Dedifferentiated amniotic fluid mesenchymal stem cell (primary cell): ENCODE results near the gene LCN9.
"Not testable (repeated sequence)": the region's sequence is repeated elsewhere in the genome, so short reads cannot be mapped to it uniquely, and the experiment has no call there.

Experiments used
- DNase-seq: peaks from one replicate; pipeline ENCODE4 v3.0.0-alpha.2; 2016; ENCODE audit errors: extremely low spot score

LCN9 gene

GRCh38 chr9:135671591-135672041 is 8.5 kb downstream of the LCN9 start:
- no peak for DNase-seq

GRCh38 chr9:135672786-135673185 is 9.7 kb downstream of the LCN9 start:
- DNase-seq: not testable (repeated sequence)

DNA sequence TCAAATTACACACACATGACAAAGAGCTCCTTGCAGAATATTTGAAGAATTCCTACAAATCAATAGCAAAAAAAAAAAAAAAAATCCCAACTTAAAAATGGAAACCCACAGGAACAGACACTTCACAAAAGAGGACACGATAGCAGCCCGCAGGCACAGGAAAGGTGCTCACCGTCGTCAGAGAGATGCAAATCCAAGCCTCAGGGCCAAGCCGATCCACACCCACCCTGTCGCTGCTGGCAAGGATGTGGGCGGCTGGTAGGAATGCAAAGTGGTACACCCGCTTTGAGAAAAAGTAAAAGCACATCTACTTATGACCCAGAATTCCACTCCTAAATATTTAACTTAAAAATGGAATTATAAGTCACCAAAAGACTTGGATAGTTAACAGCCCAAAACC is 10.8 kb downstream of the LCN9 start:
- no peak for DNase-seq

DNA sequence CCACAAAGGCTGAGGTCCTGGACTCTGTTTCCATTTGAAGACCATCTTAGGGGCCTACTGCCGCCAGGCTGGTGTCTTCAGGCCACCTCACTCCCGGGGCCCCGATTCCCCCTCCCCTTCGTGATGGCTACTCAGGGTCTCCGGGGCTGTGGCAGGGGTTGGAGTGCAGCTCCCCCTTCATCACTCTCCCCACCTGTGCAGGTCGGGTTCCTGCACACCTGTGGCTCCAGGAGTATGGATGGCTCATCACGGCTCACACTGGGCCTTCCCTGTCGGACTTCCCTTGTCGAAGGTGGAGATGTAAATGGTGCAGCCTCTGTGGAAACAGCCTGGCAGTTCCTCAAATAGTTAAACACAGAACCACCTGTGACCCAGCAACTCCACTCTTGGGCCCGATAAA is 11.9 kb downstream of the LCN9 start:
- DNase-seq: no peak

DNA sequence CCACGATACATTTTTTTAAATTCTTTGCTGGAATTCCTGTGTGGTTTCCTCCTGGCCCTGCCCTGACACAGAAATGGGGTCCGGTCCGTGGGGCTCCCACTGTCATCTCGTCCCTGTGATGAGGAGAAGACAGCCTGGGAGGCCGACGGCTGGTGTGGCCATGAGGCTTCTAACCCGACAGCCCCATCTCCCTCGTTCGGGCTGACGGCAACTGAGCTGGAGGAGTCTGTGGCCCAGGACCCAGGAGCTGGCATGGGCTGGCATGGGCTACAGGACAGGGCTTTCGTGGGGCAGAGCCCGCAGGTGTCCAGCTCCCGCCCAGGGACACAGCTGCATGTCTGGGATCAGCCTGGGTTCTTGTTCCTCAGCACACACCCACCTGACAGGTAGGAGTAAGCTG is 13.8 kb downstream of the LCN9 start:
- no peak for DNase-seq

DNA sequence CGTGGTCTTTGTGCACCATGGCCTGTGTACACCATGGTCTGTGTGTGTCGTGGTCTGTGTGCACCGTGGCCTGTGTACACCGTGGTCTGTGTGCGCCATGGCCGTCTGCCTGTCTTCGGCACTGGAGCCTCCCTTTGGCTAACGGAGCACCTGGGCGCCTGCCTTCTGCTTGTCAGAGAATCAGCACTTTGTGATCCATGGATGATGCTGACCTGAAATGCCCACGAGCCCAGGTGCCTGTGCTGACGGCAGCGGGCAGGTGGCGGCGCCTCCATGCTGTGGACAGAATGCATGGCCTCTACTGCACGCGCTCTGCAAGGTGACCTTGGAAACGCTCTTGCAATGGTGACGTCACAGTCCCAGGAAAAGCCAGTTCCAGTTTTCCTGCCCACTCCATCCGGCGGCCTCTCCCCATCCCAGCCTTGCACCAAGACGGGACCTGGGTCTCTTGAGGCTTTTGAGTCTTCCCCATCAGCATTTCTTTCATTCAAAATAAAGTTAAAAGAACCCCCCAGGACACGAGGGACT is 14.6 kb downstream of the LCN9 start:
- no peak for DNase-seq

DNA sequence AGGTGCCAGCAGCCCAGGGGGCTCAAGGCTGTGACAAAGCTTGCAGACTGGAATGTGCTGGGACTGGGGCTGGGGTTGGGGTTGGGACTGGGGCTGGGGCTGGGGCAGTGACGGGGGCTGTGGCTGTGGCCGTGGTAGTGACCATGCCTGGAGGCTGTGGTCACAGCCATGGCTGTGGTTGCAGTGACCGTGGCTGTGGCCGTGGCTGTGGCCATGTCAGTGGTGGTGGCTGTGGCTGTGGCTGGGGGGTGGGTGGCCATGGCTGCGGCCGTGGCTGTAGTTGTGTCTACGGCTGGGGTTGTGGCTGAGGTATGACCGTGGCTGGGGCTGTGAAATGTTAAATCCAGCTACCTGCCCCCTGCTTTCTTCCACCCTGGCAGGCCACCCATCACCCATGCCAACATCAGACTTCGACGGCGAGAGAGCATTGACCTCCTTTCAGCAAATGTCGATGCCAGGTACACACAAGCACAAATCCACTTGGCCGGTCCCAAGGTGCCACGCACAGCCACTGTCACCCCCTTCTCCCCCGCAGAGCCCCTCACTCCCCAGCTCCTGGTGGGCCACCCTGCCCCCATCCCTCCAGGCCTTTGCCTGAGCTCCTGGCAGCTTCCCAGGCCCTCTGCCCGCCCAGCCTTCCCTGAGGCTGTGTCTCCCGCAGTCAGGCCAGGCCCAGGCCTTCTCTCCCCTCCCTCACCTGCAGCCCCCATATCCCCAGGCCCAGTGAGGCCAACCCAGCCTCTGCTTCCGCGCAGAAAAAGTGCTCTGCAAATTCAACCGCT is 15.3 kb downstream of the LCN9 start:
- no peak for DNase-seq

- no peak for DNase-seq
Observed at GRCh38 chr9:135680056-135680455, 16.9 kb downstream of the LCN9 start.

DNA sequence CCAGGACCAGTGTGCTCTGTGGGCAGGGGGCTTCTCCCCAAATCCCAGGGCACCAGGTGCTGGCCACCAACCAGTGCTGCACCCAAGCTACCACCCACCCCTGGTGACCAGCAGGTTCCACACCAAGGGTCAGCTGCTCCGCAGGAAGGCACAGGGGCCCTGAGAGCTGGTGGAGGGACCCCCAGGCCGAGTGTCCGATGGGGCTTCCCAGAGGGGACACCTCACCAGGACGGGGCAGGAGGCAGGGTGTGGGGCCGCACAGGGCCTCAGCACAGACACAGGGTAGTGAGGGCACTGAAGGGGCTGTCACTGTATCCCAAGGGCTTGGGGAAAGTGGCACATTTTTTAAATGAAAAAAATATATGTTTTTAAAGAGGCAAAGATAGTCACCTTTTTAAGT is 18.1 kb downstream of the LCN9 start:
- no peak for DNase-seq

GRCh38 chr9:135683401-135684034 is 20.4 kb downstream of the LCN9 start:
- no peak for DNase-seq

- DNase-seq: no peak
Observed at GRCh38 chr9:135684691-135685090, 21.6 kb downstream of the LCN9 start.

DNA sequence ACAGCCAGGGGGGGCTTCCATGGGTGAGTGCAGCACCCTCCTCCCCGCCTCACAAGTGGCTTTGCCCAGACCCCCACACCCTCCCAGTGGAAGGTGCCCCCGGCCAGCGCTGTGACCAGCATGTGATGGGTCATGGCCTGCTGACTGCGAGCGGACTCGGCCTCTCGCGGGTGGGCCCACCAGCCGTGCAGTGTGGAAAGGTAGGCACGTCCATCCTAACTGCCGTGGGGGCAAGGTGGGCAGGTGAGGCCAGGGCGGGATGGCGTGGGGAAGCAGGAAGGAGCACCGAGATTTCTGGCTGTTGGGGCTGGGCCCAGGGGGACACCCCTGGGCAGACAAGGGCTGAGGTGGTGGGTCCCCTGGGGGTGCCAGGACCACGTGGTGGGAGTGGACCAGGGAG is 24.1 kb downstream of the LCN9 start:
- no peak for DNase-seq

DNA sequence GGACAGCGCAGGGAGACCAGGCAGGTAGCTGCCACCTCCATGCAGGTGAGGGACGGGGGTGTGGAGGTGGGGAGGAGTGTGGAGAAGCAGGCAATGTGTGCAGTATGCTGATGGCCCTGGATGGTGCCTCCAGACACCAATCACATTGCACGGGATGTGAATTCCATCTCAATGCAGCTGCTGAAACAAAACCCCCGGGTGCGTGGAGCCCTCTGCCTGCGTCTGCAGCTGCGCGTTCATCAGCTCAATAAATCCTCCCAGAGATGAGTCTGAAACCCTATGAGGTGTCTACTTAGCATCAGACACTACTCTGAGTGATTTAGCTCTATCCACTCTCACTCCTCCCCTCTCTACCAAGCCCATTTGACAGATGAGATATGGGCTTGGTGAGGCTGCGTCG is 25.9 kb downstream of the LCN9 start:
- no peak for DNase-seq

GRCh38 chr9:135690836-135691570 is 27.9 kb downstream of the LCN9 start:
- DNase-seq: no peak

DNA sequence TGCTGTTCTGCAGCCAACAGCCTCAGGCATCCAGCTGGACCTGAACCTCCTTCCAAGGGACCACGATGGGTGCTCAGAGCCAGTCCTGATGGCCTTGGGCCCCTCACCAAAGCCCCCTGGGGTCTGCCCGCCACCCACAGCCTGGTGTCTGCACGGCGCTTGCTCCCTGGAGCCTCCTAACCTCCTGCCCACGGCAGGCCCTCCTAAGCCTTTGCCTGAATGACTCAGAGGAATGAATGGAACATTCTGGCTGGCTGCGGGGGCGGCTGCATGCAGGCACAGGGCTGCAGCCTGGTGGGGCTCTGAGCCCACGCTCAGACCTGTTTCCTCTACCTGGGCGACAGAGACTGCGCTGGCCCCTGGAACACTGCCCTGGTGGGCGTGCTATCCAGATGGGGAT is 29.3 kb downstream of the LCN9 start:
- DNase-seq: peak; percentile 16

DNA sequence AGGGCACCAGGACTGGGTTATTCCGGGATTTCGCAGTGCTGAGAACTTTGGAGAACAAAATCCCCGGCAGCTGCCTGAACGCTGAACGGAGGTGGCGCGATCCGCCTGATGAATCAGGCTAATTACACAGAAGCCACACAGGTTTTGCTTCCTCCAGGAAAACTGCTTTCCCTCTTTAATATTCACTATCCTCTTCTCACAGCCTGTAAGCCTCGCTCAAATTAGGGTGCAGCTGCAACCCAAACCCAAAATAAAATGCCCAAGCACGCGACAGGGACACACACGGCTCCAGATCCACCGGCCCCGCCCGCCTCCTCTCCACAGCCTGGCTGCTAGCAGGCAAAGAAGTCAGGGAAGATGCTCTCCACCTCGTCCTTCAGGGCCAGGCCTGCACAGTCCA is 30.2 kb downstream of the LCN9 start:
- DNase-seq: no peak

DNA sequence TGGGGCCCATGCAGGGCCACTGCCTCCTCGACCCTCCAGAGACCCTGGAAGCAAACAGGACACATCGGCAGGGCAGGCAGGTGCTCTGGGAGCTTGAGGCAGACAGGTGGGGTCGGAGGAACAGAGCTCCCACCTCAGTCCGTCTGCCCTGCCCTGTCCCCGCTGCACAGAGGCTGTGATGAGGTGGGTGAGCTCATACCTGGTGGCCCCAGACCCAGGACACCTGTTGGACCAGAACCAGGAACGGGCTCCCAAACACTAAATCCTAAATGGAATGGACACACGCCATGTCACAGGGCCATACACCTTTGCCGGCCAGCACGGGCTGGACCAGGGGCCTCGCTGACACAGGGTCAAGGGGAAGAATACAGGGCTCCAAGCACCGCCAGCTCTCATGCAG is 30.7 kb downstream of the LCN9 start:
- DNase-seq: no peak

- no peak for DNase-seq
Observed at GRCh38 chr9:135694414-135694813, 31.3 kb downstream of the LCN9 start.

GRCh38 chr9:135695036-135695435 is 31.9 kb downstream of the LCN9 start:
- DNase-seq: no peak

- DNase-seq: no peak
Observed at GRCh38 chr9:135695642-135696041, 32.5 kb downstream of the LCN9 start.

- DNase-seq: no peak
Observed at GRCh38 chr9:135696446-135696845, 33.3 kb downstream of the LCN9 start.

DNA sequence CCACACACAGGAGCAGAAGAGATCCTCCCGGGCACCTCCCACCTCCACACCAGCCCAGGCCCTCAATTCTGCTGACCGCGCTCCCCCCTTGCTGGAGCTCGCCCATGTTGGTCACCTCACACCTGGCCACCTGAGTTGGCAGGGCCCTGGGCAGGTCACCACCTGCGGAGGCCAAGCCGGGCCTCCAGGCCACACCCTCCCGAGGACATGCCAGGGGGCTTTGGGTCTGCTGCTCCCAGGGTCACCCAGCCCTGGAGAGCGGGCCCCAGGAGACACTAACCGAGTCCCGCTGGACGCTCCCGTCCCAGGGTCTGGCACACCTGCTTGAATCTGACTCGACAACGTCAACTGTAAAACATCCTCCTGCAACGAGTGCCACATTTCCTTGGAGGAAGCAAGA is 34.1 kb downstream of the LCN9 start:
- DNase-seq: no peak

DNA sequence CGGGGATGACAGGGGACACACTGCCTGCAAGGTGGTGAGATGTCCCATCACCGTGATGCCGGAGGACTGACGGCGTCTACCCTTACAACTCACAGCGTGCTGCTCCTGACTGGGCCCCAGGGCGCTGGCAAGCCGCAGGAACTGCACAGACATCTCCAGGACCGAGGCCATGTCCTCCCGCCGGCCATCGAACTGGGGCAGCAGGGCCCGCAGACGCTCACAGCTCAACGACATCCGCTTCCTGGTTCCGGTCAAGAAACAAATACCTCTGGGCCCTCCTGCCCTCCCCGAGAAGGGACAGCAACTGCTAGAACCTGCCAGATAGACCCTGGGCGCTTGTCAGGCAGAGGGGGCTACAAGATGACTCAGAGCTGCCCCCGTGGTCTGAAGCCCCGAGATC is 35.1 kb downstream of the LCN9 start:
- no peak for DNase-seq
